Measurements from ENCODE around the gene OAS1. TPM values are rescaled to one million over a fixed set of nuclear protein-coding genes. Genes with fewer than 3 reads are reported as not detected.

Gene OAS1
- total and polyA plus RNA-seq, 9 of the 15 experiments (the other 6 are each of a cell fraction or from before 2014, with no cell fraction given), result 0.06 to 0.25 TPM; not detected in 7

DNA sequence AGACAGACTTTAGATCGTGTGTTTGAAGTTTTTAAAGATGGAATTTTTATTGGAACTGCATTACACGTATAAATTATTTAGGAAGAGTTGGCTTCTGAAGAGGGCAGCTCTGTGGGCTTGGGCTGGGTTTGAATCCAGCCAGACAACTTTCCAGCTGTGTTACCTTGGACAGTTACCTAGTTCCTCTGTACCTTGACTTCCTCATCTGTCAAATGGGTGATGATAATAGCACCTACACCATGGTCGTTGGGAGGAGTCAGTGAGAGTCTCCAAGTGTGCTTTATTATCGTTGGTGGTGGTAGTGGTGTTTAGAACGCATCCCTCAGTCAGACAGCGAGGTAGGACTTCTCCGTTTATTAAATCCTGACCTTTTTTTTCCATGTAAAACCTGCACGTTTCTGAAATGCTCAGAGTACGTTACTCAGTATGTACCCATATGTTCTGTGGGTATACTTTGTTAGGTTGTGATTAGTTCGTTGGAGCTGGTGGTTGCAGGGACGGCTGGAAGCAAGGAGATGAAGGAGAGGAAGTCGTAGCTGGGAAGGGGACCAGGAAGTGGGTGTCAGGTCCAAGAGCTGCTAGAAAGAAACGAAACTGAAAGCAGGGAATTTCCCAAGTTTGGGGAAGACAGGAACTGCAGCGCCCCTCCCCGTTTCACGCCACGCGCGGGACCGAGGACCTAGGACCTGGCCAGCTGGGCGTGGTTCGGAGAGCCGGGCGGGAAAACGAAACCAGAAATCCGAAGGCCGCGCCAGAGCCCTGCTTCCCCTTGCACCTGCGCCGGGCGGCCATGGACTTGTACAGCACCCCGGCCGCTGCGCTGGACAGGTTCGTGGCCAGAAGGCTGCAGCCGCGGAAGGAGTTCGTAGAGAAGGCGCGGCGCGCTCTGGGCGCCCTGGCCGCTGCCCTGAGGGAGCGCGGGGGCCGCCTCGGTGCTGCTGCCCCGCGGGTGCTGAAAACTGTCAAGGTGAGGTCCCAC is 31.3 kb downstream of the OAS1 start, which contains the start of gene OAS3 (continued):
- TF ChIP-seq ZBTB11 (CRISPR knock-in tag; IDR thresholded peaks at IDR 0.05), result peak in 1 of 3 experiments; percentile 75; a peak in 2 of 6 replicates
- TF ChIP-seq PHF20 (IDR thresholded peaks at IDR 0.05; ENCODE audit: partially characterized antibody), result peak; percentile 10
- TF ChIP-seq, protein P1, sequence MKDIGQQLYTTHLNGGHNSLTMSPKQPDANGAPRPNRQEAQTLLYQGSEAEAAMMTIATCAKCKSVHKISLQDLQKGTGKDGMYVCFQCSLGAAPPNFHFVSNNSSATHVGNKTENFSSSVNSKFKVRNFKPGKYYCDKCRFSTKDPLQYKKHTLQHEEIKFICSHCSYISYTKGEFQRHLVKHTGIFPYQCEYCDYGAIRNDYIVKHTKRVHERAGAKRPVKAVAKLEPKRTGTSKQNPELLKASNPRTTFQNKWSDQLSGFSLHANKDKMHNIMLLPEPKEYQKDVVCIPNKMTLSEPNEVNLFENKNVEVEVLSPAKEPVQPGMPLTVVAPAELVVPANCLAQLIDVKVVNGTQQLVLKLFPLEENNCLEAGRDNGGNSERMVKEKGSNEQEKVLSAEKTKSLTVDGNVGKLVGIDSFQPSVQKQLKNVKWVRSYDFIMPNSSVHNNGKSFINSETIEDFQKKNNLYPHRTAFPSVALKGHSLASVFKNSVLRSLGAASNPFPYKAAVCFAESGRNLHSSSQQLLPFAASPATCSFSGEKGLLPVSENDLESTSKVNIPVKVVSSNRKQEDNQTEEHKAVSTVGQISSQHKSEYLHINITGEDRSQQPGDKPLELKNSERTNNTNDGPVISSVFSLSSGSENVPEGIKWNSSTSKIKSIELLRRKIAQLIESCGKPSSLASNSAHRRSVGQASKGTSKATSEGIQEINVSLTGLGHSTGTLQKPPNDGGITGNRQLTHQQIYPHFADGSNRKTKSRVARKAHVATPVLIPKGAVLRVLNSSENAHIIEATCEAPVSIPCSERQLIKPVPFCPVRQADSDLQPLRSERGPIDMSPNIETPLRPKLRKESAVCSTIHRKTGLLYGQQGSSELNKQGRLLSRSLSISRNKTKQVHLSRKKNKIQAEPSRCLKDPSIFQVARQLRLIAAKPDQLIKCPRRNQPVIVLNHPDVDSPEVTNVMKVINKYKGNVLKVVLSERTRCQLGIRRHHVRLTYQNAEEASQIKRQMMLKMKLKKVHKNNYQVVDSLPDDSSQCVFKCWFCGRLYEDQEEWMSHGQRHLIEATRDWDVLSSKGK (CRISPR knock-in tag; IDR thresholded peaks at IDR 0.05), result no peak
- peak; percentile 80 for TF ChIP-seq L3MBTL2 (IDR thresholded peaks at IDR 0.05)
- TF ChIP-seq GATA2 (CRISPR knock-in tag; IDR thresholded peaks at IDR 0.05), result no peak
- no peak for TF ChIP-seq ZNF184 (CRISPR knock-in tag; IDR thresholded peaks at IDR 0.05)
- TF ChIP-seq, protein P2, sequence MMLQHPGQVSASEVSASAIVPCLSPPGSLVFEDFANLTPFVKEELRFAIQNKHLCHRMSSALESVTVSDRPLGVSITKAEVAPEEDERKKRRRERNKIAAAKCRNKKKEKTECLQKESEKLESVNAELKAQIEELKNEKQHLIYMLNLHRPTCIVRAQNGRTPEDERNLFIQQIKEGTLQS (IDR thresholded peaks at IDR 0.05), result no peak
- TF ChIP-seq, protein P2 (CRISPR knock-in tag; conservative IDR thresholded peaks at IDR 0.05), result no peak
- TF ChIP-seq, protein P3, sequence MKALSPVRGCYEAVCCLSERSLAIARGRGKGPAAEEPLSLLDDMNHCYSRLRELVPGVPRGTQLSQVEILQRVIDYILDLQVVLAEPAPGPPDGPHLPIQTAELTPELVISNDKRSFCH (CRISPR knock-in tag; IDR thresholded peaks at IDR 0.05), result no peak
- TF ChIP-seq, protein P3 (tag; IDR thresholded peaks at IDR 0.05), result peak; percentile 47; the same call in 1 of the 2 replicates
- TF ChIP-seq FOXM1 (IDR thresholded peaks at IDR 0.05; ENCODE audit: low read depth), result peak; percentile 63
- TF ChIP-seq FOXM1 (CRISPR knock-in tag; IDR thresholded peaks at IDR 0.05; ENCODE audit: low read depth), result no peak
- TF ChIP-seq CBX1 (IDR thresholded peaks at IDR 0.05; ENCODE audit: low read depth), result peak; percentile 32; the same call in 1 of the 2 replicates
- TF ChIP-seq ARID3B (CRISPR knock-in tag; IDR thresholded peaks at IDR 0.05; ENCODE audit: borderline replicate concordance), result no peak
- TF ChIP-seq ZNF124 (CRISPR knock-in tag; IDR thresholded peaks at IDR 0.05), result no peak
- TF ChIP-seq ZFX (CRISPR knock-in tag; IDR thresholded peaks at IDR 0.05), result peak; percentile 61
